Measurements from ENCODE around the gene FEN1.

FEN1 gene

DNA sequence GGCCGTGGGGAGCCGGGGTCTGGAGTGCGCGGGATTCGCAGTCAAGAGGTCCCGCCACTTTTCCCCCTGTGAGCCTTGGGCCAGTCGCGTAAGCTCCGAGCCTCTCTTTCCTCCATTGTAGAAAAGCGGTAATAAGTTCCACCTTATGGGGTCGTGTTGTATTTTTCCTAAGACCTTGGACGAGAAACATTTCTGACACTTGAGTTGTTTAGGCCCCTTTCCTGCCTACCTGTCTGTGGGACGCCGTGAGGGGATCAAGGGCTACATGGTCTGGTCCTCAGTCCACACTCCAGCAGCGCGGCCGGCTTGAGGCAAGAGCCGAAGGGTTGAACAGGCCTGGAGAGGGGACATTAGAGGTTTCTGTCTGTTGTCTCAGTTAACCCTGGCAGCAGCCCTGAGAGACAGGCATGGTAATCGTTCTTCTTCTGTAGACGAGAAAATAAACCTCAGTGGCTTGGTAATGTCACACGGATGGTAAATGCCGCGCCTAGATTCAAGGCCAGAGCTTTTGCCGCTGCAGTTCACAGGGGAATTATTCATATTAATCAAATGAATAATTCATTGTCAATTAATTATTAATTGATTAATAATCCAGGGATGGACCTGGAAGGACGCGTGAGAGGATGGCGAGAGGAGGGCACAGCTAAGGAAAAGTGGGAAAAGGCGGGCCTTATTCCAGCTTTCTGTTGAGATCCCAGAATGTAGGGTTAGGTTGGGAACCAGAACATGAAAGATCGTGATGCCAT is 545 bp downstream of the FEN1 start:
- no peak for DNase-seq (ENCODE audit: low read depth, low spot score)
- H3K27ac ChIP-seq = peak overlapping the region; percentile 89

GRCh38 chr11:61793829-61794204 is 1.1 kb downstream of the FEN1 start:
- no peak for DNase-seq (ENCODE audit: low read depth, low spot score)
- no peak overlapping the region for H3K27ac ChIP-seq

DNA sequence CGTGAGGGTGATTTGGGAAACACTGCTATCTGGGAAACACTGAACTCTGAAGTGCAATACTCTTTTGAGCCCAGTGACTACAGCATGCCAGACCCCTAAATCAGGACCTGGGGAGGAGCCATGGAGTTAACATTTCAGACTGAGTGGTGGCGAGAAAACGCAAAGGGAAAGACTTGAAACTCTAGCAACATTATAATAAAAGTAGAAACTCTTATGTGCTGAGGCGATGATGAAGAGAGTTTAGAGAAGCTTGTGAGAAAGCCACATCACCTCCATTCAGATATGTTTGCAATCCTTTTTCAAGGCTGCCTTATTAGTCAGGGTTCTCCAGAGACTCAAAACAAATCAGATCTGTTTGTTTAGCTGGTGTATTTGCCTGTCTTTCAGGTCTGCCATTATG is 1.9 kb downstream of the FEN1 start:
- no peak overlapping the region for H3K27ac ChIP-seq
- DNase-seq (ENCODE audit: low read depth, low spot score) = no peak

DNA sequence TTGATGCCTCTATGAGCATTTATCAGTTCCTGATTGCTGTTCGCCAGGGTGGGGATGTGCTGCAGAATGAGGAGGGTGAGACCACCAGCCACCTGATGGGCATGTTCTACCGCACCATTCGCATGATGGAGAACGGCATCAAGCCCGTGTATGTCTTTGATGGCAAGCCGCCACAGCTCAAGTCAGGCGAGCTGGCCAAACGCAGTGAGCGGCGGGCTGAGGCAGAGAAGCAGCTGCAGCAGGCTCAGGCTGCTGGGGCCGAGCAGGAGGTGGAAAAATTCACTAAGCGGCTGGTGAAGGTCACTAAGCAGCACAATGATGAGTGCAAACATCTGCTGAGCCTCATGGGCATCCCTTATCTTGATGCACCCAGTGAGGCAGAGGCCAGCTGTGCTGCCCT is 2.7 kb downstream of the FEN1 start:
- no peak overlapping the region for H3K27ac ChIP-seq
- DNase-seq (ENCODE audit: low read depth, low spot score) = no peak

DNA sequence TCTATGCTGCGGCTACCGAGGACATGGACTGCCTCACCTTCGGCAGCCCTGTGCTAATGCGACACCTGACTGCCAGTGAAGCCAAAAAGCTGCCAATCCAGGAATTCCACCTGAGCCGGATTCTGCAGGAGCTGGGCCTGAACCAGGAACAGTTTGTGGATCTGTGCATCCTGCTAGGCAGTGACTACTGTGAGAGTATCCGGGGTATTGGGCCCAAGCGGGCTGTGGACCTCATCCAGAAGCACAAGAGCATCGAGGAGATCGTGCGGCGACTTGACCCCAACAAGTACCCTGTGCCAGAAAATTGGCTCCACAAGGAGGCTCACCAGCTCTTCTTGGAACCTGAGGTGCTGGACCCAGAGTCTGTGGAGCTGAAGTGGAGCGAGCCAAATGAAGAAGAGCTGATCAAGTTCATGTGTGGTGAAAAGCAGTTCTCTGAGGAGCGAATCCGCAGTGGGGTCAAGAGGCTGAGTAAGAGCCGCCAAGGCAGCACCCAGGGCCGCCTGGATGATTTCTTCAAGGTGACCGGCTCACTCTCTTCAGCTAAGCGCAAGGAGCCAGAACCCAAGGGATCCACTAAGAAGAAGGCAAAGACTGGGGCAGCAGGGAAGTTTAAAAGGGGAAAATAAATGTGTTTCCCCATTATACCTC is 3.3 kb downstream of the FEN1 start:
- DNase-seq (ENCODE audit: low read depth, low spot score) = no peak
- H3K27ac ChIP-seq = no peak overlapping the region

DNA sequence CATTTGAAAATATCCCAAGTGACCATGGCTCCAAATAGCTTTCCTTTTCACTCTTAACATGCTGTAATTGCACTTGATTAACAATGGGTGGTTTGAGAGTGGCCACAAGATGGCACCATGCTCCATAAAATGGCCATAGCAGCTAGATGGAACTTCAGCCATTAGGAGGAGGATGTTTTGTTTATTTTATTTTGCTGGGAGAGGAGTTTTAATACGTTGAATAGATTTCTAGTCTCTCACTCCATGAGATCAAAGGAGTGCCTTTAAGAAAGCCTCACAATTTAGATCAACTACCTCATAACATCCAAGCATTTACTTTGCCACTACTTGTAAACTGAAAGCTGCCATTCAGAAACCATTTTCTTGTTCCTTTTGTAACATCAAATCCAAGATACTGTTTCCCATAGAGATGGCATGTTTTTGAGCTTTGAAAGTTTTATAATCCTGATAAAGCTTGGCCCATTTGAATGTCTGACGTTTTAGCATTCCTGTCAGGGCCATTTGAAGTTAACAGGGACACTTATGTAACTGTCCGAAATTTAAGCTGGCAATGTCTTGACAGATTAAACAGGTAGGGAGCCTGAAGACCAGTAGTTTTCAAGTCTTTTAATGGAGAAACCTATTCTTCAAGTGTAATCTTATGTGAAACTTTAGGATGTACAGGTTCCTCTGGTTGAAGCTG is 4.7 kb downstream of the FEN1 start:
- no peak overlapping the region for H3K27ac ChIP-seq
- DNase-seq (ENCODE audit: low read depth, low spot score) = no peak

DNA sequence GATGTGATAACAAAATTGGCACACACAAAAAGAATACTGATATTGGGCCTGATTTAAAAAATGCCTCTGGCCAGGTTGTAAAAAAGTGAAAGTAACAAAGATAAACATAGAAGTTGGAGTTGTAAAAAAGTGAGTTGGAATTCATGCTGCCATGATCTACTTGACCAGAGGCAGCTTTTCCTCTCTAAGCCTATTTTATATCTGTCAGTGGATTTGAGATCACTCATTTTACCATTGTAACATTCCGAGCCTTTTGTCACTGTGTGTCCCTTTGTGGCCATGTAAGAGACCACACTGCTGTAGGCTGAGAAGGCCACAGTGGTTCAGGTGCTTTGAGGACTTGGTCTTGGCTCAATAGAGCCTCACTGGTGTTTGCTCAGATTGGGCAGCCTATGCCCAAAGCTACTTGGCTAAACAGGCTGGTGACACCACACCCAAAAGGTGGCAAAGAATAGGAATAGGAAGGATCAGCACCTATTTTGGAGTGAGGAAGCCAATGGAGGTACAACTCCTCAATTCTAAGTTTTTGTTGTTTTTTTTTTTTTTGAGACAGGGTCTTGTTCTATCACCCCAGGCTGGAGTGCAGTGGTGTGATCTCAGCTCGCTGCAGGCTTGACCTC is 7.1 kb downstream of the FEN1 start:
- DNase-seq (ENCODE audit: low read depth, low spot score) = no peak
- H3K27ac ChIP-seq = no peak overlapping the region

DNA sequence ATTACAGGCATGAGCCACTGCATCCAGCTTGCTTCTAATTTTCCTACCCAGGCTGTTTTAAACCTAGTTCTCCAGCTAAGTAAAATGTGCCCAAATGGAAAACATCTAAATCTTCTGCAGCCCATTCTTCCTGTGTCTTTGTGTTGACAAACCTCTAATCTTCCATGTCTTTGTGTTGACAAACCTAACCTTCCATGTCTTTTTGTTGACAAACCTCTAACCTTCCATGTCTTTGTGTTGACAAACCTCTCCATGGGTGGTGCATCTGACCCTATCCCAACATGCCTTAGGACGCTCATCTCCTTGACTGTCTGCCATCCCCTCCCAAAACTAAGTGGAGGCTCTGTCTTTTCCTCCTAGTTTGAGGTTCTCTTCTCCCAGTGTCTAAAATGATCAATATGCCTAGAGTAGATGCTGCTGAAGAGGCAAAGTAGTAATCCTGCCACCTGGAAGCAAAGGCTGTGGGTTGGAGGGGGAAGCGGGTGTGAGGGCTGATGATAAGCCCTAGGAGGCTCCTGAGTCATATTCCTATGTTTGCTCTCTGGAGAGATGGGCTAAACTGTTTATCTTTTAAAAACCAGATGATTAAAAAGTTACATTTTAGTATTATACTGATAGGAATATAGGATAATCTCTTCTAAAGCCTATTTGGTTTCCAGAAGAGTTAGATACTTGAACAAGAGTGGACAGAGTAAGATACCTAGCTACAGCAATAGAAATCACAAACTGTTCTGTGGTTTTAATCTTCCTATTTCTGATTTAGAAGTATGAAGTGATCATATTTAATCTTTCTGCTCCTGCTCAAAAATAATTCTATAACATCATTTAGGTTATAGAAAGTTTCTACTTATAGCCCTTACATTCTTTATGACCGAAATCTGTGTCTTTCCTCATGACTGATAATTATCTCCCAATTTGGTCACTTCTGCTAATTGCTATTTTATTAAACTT is 7.9 kb downstream of the FEN1 start:
- DNase-seq (ENCODE audit: low read depth, low spot score) = no peak
- no peak overlapping the region for H3K27ac ChIP-seq

GRCh38 chr11:61802605-61803004 is 9.9 kb downstream of the FEN1 start:
- DNase-seq (ENCODE audit: low read depth, low spot score) = no peak
- no peak overlapping the region for H3K27ac ChIP-seq

GRCh38 chr11:61803889-61804647 is 11.4 kb downstream of the FEN1 start:
- no peak overlapping the region for H3K27ac ChIP-seq
- no peak for DNase-seq (ENCODE audit: low read depth, low spot score)

GRCh38 chr11:61805146-61805545 is 12.4 kb downstream of the FEN1 start:
- no peak for DNase-seq (ENCODE audit: low read depth, low spot score)
- no peak overlapping the region for H3K27ac ChIP-seq

- DNase-seq (ENCODE audit: low read depth, low spot score) = no peak
- no peak overlapping the region for H3K27ac ChIP-seq
Measured at GRCh38 chr11:61806785-61807184, 14.1 kb downstream of the FEN1 start.

GRCh38 chr11:61810671-61811175 is 18.0 kb downstream of the FEN1 start:
- DNase-seq (ENCODE audit: low read depth, low spot score) = no peak
- no peak overlapping the region for H3K27ac ChIP-seq

GRCh38 chr11:61811831-61812230 is 19.1 kb downstream of the FEN1 start:
- H3K27ac ChIP-seq = no peak overlapping the region
- DNase-seq (ENCODE audit: low read depth, low spot score) = no peak

DNA sequence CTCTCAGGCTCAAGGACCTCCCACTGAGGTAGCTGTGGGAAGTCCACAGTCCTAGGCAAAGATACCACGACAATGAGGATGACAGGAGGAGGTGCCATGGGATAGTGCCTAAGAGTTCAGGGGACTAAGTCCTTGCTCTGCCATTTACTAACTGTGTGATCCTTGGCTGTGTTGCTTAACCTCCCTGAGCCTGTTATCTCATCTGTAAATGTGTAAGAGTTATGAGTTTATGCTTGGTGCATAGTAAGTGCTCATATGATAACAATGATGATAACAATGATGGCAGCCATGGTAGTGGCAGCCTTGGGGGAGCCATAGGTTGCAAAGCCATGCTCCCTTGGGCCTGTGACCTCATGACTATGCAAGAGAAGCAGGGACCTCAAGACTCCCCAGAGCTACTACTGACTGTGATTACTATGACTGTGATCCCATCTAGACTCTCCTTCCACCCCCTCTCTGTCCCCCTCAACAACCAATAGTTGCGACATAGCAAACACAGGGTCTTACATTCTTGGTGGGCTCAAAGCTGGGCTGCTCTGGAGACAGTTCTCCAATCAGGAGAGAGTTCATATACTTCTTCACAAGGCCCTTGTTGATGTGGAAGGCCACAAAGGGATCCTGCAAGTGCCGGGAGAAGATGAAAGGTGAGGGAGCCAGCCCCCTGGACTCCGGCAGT is 20.2 kb downstream of the FEN1 start:
- H3K27ac ChIP-seq = no peak overlapping the region
- no peak for DNase-seq (ENCODE audit: low read depth, low spot score)

GRCh38 chr11:61814247-61814957 is 21.7 kb downstream of the FEN1 start:
- peak overlapping the region; percentile 83 for H3K27ac ChIP-seq
- no peak for DNase-seq (ENCODE audit: low read depth, low spot score)

- peak overlapping the region; percentile 83 for H3K27ac ChIP-seq
- DNase-seq (ENCODE audit: low read depth, low spot score) = no peak
Measured at GRCh38 chr11:61814958-61815789, 22.5 kb downstream of the FEN1 start.

All from epithelial cell of prostate (primary cell).